ENCODE measurements around the gene BAIAP3.
A peak's percentile ranks its signal among the peaks of the same experiment; 100 is the strongest.

BAIAP3 gene

DNA sequence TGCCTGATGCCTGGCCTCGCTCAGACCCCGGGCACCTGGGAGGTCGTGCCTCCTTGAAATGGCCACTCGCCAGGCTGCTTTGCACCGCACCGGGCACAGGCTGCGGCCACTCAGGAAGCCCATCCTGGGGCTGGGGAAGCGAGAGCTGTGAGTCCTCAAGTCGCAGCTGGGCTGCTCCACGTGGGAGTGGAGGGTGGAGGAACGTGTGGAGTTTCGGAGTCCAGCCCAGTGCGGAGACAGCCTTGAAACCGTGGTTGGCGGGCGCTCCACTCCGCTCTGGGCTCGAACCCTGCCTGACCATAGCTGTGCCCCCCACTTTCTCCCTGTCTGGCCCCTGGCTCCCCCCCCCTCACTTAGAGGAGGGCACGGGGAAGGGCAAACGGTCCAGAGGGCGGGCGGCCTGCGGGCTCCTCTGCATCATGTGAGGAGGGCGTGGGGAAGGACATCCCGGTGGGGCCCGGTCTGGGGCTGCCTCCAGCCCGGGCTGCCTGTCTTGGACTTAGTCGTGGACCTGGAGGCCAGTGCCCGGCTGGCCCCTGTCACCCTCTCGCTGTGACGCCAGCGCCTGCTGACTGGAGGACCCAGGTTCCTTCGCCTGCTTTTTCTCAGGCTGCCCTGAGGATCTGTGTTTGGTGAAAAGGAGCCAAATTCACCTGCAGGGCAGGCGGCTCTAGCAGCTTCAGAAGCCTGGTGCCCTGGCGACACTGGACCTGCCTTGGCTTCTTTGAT, 21.5 kb upstream of the BAIAP3 start:
- TF ChIP-seq, protein P1, sequence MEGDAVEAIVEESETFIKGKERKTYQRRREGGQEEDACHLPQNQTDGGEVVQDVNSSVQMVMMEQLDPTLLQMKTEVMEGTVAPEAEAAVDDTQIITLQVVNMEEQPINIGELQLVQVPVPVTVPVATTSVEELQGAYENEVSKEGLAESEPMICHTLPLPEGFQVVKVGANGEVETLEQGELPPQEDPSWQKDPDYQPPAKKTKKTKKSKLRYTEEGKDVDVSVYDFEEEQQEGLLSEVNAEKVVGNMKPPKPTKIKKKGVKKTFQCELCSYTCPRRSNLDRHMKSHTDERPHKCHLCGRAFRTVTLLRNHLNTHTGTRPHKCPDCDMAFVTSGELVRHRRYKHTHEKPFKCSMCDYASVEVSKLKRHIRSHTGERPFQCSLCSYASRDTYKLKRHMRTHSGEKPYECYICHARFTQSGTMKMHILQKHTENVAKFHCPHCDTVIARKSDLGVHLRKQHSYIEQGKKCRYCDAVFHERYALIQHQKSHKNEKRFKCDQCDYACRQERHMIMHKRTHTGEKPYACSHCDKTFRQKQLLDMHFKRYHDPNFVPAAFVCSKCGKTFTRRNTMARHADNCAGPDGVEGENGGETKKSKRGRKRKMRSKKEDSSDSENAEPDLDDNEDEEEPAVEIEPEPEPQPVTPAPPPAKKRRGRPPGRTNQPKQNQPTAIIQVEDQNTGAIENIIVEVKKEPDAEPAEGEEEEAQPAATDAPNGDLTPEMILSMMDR (conservative IDR thresholded peaks at IDR 0.05), result no peak

DNA sequence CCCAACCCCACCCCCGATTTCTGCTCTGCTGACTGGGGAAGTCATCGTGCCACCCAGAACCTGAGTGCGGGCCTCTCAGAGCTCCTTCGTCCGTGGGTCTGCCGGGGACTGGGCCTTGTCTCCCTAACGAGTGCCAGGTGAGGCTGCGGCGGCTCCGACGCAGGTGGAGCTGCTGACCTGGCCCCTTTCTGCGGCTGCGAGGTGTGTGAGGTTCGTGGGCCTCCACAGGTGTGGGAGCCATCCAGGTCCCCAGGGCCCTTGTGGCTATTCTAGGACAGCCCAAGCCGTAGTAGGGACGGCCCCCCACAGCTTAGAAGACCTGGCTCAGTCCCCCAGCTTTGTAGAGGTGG, 21.0 kb upstream of the BAIAP3 start:
- TF ChIP-seq, protein P1 (conservative IDR thresholded peaks at IDR 0.05), result no peak
- H3K27ac ChIP-seq, result no peak overlapping the region

More for the DNA sequence above, 21.5 kb upstream of the BAIAP3 start:
- peak overlapping the region; percentile 96; the same call in 1 of the 2 replicates for H3K27ac ChIP-seq

DNA sequence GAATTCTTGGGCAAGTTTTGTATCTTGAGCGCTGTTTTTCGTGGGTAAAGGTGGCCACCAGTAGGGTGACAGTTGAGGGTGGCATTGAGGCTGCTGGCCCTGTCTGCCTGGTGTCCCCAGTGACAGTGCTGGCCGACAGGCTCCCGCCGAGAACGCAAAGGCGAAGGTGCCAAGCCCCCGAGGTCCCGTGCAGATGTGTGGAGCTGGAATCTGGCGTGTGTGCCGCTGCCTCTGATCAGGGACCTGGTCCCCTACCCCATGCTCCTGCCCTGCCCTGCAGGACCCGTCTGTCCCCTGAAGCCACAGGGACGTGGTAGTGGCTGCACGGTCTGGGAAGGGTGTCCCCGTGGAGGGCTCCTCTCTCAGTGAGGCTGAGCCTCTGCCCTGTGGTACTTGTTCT, 20.5 kb upstream of the BAIAP3 start:
- no peak overlapping the region for H3K27ac ChIP-seq
- TF ChIP-seq, protein P1 (conservative IDR thresholded peaks at IDR 0.05), result no peak

DNA sequence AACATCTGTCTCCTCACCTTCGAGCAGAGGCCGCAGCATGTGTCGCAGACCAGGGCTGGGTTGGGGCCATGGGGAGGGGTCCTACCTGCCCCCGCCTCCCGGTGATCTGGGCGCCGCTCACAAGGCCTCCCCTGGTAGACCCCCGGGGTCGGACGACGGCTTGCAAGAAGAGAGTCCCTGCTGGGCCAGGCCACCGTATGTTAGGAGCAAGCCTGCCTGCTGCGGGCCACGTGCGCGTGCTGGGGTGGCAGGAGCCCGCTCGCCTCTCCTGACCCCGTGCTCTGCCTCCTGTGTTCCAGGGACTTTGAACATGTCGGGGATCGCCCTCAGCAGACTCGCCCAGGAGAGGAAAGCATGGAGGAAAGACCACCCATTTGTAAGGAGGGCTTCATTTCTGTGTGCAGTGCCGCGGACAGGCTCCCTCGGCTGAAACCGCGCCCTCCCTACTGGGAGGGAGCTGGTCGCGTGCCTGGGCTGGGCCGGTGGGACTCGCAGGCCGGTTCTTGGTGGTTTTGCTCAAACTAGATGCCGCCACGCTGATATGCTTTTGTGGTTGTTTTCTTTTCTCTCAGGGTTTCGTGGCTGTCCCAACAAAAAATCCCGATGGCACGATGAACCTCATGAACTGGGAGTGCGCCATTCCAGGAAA, 19.6 kb upstream of the BAIAP3 start:
- TF ChIP-seq, protein P1 (conservative IDR thresholded peaks at IDR 0.05), result no peak
- H3K27ac ChIP-seq, result no peak overlapping the region

DNA sequence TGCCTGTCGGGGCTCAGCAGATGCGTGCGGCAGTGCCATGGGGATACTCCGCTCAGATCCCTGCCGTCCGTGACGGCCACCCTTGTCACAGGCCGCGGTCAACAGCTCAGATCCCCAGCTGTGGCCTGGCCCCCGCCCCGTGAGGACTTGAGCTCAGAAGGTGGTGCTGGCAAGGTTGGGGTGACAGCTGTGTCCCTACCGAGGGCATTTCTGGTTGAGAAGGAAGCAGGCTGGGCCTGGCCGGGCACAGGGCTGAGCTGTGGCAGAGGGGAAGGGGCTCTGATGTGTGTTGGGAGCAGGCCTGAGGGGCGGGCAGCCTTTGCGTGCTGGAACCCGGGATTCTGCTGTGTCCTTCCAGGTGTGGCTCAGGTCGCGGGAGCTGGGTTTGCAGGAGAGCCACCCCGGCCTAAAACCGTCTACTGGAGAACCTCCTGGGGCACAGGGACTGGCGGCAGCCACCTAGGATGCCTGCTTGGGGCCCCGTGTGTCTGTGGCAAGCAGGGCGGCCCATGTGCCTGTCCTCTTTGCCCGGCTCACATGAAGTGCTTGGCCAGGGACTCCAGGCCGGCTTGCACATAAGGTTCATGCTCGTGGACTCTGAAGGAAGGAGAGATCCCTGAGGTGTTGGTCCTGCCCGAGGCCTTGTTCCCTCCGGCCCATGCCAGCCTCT, 18.9 kb upstream of the BAIAP3 start:
- H3K27ac ChIP-seq, result no peak overlapping the region
- TF ChIP-seq, protein P1 (conservative IDR thresholded peaks at IDR 0.05), result no peak

DNA sequence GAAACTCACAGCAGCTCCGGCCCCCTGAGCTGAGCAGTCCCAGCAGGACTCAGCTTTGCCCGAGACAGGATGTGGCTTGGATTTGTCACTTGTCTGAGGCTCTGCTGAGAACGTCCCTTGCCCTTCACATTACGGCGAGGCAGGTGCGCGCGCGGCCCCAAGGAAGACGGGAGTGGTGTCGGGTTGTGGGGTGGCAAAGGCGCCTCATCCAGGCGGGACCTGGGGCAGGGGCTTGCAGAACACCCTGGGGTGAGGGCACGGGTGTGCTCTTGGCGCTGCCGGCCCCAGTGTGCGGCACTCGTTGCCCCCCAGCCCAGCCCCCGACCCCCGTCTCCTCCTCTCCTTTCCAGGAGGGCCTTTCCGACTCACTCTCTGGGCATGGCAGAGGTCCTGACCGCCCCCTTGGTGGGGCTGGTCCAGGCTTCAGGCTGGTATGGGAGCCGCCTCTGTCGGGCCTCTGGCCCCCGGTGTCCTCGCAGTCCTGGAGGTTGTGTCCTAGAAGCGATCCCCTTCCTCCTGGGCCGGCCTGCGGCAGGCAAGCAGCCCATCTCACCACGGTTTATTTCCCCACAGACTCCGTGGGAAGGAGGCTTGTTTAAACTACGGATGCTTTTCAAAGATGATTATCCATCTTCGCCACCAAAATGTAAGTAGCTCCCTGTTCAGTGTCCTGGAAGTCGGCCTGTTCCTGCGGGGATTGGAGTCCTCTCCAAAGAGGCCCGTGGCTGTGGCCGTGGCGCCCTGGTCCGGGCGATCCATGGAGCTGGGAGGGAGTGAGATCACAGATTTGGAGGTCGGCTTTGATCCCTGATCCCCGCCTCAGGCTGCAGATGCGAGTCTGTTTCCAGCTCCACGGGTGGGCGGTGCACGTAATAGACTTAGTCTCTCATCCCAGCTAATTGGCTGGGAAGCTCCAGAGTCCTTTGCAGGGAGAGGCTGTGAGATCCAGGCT, 18.1 kb upstream of the BAIAP3 start:
- no peak overlapping the region for H3K27ac ChIP-seq
- TF ChIP-seq, protein P1 (conservative IDR thresholded peaks at IDR 0.05), result no peak

All from VCaP (cell line).